Activated T-helper 1 cell treated with anti-CD3 and anti-CD28 coated beads, Interleukin-12 subunit alpha, Interleukin-12 subunit beta, Interleukin-2, Interleukin-4 antibody, amounts not matched to agents 30 ng/mL and 10 ng/mL and 1 ng/mL, durations not matched to agents 14 hours and 24 hours and 36 hours (primary cell): ENCODE measurements around the gene COMMD7. TPM values are rescaled to one million over a fixed set of nuclear protein-coding genes. Genes with fewer than 3 reads are reported as not detected.
A peak's percentile ranks its signal among the peaks of the same experiment; 100 is the strongest.

Source experiments
- DNase-seq: peaks from one replicate; pipeline ENCODE4 v3.0.0; 2021; ENCODE audit warnings: low spot score
- H3K27ac Mint-ChIP-seq: one replicate; pipeline ENCODE4 v1.8.0; 2021; ENCODE audit warnings: mild to moderate bottlenecking, mixed read lengths
- H3K27me3 Mint-ChIP-seq: one replicate; pipeline ENCODE4 v1.8.0; 2022; ENCODE audit warnings: mild to moderate bottlenecking, moderate library complexity, mixed read lengths; ENCODE audit not compliant: insufficient read depth
- H3K36me3 Mint-ChIP-seq: one replicate; pipeline ENCODE4 v1.8.0; 2021; ENCODE audit warnings: low read depth, mixed read lengths
- H3K4me1 Mint-ChIP-seq: one replicate; pipeline ENCODE4 v1.8.0; 2021; ENCODE audit warnings: low read depth, mixed read lengths
- H3K4me3 Mint-ChIP-seq: one replicate; pipeline ENCODE4 v1.8.0; 2021; ENCODE audit warnings: mild to moderate bottlenecking, moderate library complexity, mixed read lengths
- H3K9me3 Mint-ChIP-seq: one replicate; pipeline ENCODE4 v1.8.0; 2021; ENCODE audit warnings: mixed read lengths
- intact Hi-C: fragments of 100-400 bp; cut with micrococcal nuclease; formaldehyde crosslinking; loops from one replicate; pipeline ENCODE4 v1.15.1; 2024
- total RNA-seq: library from RNA; stranded (reverse); gene quantifications from 2 replicates; pipeline ENCODE4 v1.2.3, GENCODE V29; 2022

The COMMD7 gene
- total RNA-seq: 41.3 and 43.0 TPM in 2 replicates

DNA sequence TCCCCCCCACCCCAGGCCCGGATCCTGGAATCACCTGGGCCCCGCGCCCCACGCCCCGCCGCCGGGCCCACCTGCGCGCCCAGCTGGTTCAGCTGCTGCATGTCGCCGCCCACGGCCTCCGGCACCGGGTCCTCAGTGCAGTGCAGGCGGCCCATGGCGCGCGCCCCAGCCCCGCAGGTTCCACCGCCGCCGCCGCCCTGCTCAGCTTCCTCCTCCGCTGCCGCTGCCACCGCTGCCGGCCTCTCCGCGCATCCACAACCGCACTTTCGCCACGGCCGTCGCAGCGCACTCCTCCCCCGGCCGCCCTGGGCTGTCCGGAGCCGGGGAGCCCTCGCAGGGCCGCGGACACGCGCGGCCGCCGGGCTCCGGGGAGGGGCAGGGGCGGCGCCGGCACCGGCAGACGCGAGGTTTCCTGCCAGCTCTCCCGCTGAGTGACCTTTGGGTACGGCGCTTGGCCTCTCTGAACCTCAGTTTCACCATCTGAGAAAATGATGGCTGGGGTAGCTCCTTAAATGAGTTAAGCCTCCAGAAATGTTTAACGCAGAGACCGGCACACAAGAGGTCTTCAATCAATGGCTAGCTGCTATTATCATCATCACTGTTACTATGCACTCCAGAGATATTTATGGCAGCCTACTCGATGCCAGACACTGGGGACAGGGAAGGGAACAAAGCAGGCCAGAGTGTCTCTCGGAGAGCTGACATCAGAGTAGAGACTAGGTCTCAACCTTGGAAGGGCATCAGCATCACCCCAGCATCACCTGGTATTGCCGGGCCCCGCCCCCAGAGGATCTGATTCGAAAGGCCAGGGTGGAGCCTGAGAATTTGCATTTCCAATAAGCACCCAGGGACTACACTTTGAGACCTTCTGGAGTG lies at the start of gene COMMD7:
COMMD7 (minus strand) TSS at position 231 of the 876 bp plus-strand sequence; CDS start at position 155, 76 bp downstream.
- no peaks in the 10 kb centered on the region for H3K9me3 Mint-ChIP-seq
- H3K4me1 Mint-ChIP-seq: peaks cover 26% of the 10 kb centered on the region
- intact Hi-C loops: loop anchor here (5.0 kb wide), 3 partner anchors 34 to 206 kb away; no protein-coding TSS in a partner anchor

DNA sequence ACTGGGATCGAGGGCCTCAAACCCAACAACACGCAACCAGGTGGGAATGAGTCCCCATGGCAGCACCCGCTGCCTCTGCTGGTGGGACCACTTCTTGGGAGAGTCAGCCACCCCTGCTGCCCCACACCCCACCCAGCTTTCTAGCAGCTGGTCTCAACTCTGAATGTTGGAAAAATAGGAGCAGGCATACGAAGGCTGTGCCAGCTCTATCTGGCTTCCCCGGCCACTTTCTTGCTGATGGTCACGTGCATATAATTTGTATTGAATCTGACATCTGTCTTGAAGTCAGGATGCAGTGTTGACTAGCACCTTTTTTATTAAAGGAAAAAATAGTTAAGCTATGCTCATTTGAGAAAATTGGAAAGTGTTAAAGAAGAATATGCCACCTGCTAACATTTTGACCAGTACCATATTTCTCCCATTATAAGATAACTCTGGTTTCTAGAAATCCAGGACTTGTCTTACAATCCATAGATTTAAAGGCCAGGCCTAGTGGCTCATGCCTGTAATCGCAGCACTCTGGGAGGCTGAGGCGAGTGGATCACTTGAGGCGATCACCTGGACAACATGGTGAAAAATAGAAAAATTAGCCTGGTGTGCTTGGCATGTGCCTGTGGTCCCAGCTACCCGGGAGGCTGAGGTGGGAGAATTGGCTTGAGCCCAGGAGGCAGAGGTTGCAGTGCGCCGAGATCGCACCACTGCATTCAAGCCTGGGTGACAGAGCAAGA lies 49.6 kb upstream of the COMMD7 start:
- H3K27ac Mint-ChIP-seq: peak overlapping the region; percentile 40

More for the DNA sequence above, at the start of gene COMMD7:
- Mint-ChIP-seq H3K27ac (peak within 1 kb of the TSS; percentile 95), H3K36me3 (peaks cover 2% of the 10 kb centered on the region), H3K27me3 (no peaks in the 10 kb centered on the region), H3K4me3 (peak within 1 kb of the TSS; percentile 98)
- peak; percentile 68 for DNase-seq

DNA sequence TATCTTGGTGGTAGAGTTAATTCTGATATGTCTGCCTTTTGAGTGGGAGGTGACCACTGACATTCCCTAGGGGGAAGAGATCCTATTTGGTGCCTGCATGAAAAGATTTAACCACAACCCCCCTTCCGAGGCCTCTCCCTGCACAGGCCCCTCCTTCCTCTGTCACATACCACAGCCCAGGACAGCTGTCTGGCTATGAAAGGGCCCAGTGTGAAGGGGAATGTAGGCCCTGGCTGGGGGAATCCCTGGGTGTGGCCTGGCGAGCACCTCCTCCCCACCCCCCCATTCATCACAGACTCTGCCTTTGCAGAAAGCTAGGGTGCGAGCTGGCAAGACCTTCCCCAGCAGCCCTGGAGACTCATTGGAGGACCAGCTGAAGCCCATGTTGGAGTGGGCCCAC lies 49.0 kb upstream of the COMMD7 start:
- H3K4me1 Mint-ChIP-seq: peaks cover 29% of the 10 kb centered on the region
- no peak overlapping the region for H3K4me3 Mint-ChIP-seq
- peak; percentile 11 for DNase-seq
- intact Hi-C loops: loop anchor here (5.0 kb wide), 1 partner anchor 40 kb away; no protein-coding TSS in a partner anchor
- H3K27ac Mint-ChIP-seq: no peak overlapping the region
- H3K9me3 Mint-ChIP-seq: no peaks in the 10 kb centered on the region
- H3K36me3 Mint-ChIP-seq: no peaks in the 10 kb centered on the region
- H3K27me3 Mint-ChIP-seq: no peaks in the 10 kb centered on the region

More for the DNA sequence above, 49.6 kb upstream of the COMMD7 start:
- no peak for DNase-seq
- intact Hi-C loops: loop anchor here (5.0 kb wide), 1 partner anchor 39 kb away; no protein-coding TSS in a partner anchor
- Mint-ChIP-seq H3K4me3 (no peak overlapping the region), H3K9me3 (no peaks in the 10 kb centered on the region), H3K4me1 (peaks cover 29% of the 10 kb centered on the region), H3K27me3 (no peaks in the 10 kb centered on the region), H3K36me3 (no peaks in the 10 kb centered on the region)

DNA sequence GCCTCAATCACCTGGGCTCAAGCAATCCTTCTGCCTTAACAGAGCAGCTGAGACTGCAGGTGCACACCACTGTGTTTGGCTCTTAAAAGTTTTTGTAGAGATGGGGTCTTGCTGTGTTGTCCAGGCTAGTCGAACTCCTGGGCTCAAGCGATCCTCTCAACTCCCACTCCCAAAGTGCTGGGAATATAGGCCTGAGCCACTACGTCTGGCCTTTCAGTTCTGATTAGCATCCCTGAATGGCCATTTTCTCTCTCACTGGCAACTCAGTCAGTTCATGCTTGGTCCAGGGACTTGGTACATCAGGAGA lies 47.4 kb upstream of the COMMD7 start:
- H3K4me3 Mint-ChIP-seq: no peak overlapping the region
- no peaks in the 10 kb centered on the region for H3K9me3 Mint-ChIP-seq
- H3K27me3 Mint-ChIP-seq: no peaks in the 10 kb centered on the region
- H3K4me1 Mint-ChIP-seq: peaks cover 29% of the 10 kb centered on the region
- no peak overlapping the region for H3K27ac Mint-ChIP-seq
- no peaks in the 10 kb centered on the region for H3K36me3 Mint-ChIP-seq
- intact Hi-C loops: loop anchor here (1.0 to 5.0 kb wide), 7 partner anchors 29 to 508 kb away; partner anchors contain the start of gene MAPRE1
- no peak for DNase-seq

DNA sequence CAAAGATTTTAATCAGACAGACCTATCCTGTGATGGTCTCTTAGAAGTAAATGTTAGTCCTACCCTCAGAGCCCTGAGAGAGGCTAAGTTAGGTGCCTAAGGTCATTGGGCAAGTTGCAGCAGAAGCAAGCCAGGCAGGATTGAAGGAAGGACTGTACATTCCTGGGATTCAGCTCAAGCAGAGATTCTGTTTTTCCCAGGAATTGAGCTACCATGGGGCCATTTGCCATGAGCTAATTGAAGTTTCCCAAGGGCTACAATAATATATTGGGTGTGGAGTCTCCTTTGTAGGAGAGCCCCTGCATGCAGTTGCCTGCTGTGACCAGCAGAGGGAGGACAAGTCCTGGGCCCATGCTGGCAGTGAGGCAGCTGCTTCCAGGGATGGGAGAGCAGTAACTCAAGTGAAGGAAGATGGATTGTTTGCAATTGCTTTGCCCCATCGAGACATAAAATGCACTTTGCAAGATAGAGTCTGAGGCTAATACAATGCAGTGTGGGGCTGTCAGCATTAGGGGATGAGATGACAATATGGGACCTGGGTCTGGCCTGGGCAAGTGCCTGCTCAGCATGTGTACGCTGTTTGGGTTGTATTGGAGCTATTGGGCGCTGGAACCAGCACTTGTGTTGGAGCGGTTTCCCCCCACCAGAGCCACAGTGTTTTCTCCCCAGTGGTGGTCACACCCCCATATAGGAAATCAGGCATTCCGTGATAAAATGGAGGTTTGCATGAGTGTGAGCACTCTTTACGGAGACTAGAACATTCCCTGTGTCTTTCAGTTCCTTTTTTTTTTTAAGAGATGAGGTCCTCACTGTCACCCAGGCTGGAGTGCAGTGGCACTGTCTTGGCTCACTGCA lies 46.9 kb upstream of the COMMD7 start:
- no peaks in the 10 kb centered on the region for H3K36me3 Mint-ChIP-seq
- H3K27me3 Mint-ChIP-seq: no peaks in the 10 kb centered on the region
- intact Hi-C loops: loop anchor here (1.0 to 5.0 kb wide), 7 partner anchors 29 to 509 kb away; partner anchors contain the start of gene MAPRE1
- no peaks in the 10 kb centered on the region for H3K9me3 Mint-ChIP-seq
- H3K27ac Mint-ChIP-seq: no peak overlapping the region
- H3K4me1 Mint-ChIP-seq: peaks cover 29% of the 10 kb centered on the region
- no peak overlapping the region for H3K4me3 Mint-ChIP-seq
- DNase-seq: peak; percentile 60

DNA sequence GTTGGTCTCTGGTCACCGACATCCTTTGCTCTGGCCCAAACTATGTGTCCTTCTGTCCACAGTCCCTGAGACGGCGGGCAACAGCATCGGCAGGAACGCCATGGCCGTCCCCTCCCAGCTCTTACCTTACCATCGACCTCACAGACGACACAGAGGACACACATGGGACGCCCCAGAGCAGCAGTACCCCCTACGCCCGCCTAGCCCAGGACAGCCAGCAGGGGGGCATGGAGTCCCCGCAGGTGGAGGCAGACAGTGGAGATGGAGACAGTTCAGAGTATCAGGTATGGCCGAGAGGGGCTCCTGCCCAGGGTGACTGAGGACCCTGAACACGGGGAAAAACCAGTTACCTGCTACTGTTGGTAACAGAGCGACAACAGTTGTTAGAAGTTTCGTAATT lies 43.9 kb upstream of the COMMD7 start:
- peaks cover 14% of the 10 kb centered on the region for H3K4me1 Mint-ChIP-seq
- no peaks in the 10 kb centered on the region for H3K36me3 Mint-ChIP-seq
- no peak overlapping the region for H3K27ac Mint-ChIP-seq
- no peak for DNase-seq
- intact Hi-C loops: no loop called here
- H3K27me3 Mint-ChIP-seq: no peaks in the 10 kb centered on the region
- H3K4me3 Mint-ChIP-seq: no peak overlapping the region
- H3K9me3 Mint-ChIP-seq: no peaks in the 10 kb centered on the region

DNA sequence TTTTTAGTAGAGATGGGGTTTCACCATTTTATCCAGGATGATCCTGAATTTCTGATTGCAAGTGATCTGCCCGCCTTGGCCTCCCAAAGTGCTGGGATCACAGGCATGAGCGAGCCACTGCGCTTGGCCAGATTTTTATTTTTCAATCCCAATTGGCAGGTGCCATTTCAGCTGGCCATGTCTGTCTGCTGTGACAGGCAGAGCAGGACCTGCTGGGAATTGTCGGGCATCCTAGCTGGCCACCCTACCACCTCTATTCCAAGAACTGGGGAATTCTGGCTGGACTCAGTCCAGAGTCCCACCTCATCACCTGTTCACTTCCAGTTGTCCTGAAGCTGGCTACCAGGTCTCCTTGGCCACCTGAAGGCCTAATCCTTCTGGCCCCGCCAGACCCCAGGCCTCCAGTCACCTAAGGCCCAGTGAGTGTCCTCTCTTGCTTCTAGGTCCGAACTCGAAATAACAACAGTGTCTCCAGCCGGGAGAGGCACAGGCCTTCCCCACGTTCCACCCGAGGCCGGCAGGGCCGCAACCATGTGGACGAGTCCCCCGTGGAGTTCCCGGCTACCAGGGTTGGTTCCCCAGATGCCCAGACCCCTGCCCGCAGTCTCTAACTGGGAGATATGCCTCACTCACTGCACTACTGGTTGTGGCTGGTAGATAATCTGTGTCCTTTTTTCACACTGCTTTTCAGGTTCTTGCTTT lies 42.9 kb upstream of the COMMD7 start:
- intact Hi-C loops: no loop called here
- H3K36me3 Mint-ChIP-seq: no peaks in the 10 kb centered on the region
- no peak for DNase-seq
- H3K4me3 Mint-ChIP-seq: no peak overlapping the region
- no peaks in the 10 kb centered on the region for H3K9me3 Mint-ChIP-seq
- peaks cover 11% of the 10 kb centered on the region for H3K4me1 Mint-ChIP-seq
- no peaks in the 10 kb centered on the region for H3K27me3 Mint-ChIP-seq
- no peak overlapping the region for H3K27ac Mint-ChIP-seq

DNA sequence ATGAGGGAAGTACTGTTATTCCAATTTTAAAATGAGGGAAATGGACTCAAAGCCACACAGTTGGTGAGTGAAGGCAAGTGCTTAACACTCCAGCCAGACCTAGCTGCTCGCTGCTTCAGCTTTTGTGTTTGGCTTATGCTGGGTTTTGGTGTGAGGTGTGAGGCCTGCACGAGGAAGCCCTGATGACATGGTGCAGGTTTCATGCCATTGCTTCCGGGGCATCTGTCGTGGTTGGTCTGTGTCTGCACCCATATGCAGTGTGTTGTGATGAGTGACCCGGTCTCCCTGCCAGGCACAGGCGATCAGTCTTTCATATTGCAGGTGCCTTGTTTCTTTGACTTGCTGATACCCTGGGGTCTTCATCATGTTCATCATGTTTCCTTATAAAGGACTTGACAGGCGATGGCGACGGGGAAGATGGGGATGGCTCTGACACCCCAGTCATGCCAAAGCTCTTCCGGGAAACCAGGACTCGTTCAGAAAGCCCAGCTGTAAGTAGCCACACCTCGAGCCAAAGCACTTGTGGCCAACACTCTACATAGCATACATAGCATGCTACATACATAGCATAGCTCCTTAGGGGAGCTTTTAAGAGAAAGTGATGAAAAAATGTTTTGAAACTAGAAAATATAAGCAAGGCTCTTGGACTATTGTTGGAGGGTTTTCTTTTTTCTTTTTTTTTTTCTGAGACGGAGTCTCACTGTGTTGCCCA lies 41.3 kb upstream of the COMMD7 start:
- Mint-ChIP-seq H3K27me3 (no peaks in the 10 kb centered on the region), H3K27ac (no peak overlapping the region), H3K36me3 (no peaks in the 10 kb centered on the region), H3K9me3 (no peaks in the 10 kb centered on the region), H3K4me3 (no peak overlapping the region), H3K4me1 (peaks cover 5% of the 10 kb centered on the region)
- DNase-seq: no peak
- intact Hi-C loops: no loop called here

DNA sequence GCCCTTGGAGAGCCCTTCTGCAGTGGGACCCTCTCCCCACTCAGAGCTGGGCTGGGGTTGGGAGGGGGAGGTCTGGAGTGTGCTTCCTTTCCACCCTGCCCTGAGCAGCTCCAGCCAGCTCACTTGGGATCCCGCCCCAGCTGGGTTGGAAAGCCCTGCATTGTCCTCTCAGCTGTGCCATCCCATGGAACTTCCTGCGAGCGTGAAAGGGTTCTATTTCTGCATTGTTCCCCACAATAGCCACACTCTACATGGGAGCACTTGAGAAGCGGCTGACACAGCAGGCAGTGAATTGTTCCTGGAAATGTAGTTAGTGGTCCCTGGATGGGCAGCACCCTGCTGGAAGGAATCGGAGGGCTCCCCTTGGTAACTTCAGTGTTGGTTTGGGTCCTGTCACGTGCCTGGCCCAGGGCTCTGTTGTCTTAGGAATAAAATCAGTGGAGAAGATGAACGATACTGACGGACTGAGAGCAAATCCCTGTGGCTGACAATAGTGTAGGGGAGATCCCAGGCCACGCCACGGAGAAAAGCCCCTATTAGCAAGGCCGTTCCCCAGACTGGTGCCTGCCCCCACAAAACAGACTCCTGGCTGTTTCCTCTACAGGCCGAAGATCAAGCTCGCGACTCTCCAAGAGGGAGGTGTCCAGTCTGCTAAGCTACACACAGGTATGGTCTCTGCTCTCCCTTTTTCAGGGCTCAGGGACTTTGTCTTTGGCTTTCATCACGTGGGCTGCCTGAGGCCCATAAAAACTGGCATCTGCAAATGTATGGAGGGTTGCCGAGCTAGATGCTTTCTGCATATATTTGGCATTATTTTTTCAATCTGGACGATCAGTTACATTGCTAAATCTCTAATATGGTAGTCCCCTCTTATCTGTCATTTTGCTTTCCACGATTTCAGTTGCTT lies 37.7 kb upstream of the COMMD7 start:
- H3K27me3 Mint-ChIP-seq: no peaks in the 10 kb centered on the region
- H3K4me3 Mint-ChIP-seq: no peak overlapping the region
- intact Hi-C loops: no loop called here
- no peaks in the 10 kb centered on the region for H3K36me3 Mint-ChIP-seq
- no peaks in the 10 kb centered on the region for H3K9me3 Mint-ChIP-seq
- no peak for DNase-seq
- H3K4me1 Mint-ChIP-seq: peaks cover 21% of the 10 kb centered on the region
- H3K27ac Mint-ChIP-seq: no peak overlapping the region

DNA sequence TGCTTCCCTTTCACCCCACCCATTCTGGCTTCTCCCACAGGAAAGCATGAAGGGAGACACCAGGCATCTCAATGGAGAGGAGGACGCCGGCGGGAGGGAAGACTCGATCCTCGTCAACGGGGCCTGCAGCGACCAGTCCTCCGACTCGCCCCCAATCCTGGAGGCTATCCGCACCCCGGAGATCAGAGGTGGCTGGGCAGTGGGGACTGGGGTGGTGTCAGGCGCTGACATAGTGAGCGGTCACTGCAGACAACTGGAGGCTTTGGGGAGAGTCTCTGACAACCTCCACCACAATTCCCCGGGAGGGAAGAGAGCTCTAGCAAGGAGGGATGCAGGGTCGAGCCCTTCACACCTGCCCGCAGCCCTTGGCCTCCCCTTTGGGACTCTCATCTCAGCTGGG lies 37.0 kb upstream of the COMMD7 start:
- Mint-ChIP-seq H3K27ac (no peak overlapping the region), H3K9me3 (no peaks in the 10 kb centered on the region), H3K36me3 (no peaks in the 10 kb centered on the region), H3K4me3 (no peak overlapping the region), H3K27me3 (no peaks in the 10 kb centered on the region), H3K4me1 (peaks cover 21% of the 10 kb centered on the region)
- no peak for DNase-seq
- intact Hi-C loops: no loop called here
